GM18511 (cell line): ENCODE measurements around the gene CAMSAP1.

Experiments
- ATAC-seq: cut with Tn5 transposase; IDR thresholded peaks from one replicate; pipeline ENCODE4 v1.9.1; 2021; ENCODE audit warnings: mild to moderate bottlenecking, moderate library complexity; ENCODE audit not compliant: unreplicated experiment

CAMSAP1 gene

GRCh38 chr9:135794361-135794885 lies 112.9 kb downstream of the CAMSAP1 start:
- ATAC-seq, result no peak

- ATAC-seq, result no peak
Measured at GRCh38 chr9:135794057-135794335, 113.3 kb downstream of the CAMSAP1 start.

GRCh38 chr9:135793221-135794056 lies 113.9 kb downstream of the CAMSAP1 start:
- ATAC-seq, result no peak

GRCh38 chr9:135792268-135793128 lies 114.8 kb downstream of the CAMSAP1 start:
- ATAC-seq, result no peak

GRCh38 chr9:135791431-135792267 lies 115.7 kb downstream of the CAMSAP1 start:
- ATAC-seq, result no peak

- ATAC-seq, result no peak
Measured at GRCh38 chr9:135790850-135791249, 116.5 kb downstream of the CAMSAP1 start.

GRCh38 chr9:135790356-135790755 lies 117.0 kb downstream of the CAMSAP1 start:
- ATAC-seq, result no peak

- no peak for ATAC-seq
Measured at GRCh38 chr9:135789838-135790291, 117.5 kb downstream of the CAMSAP1 start.

- no peak for ATAC-seq
Measured at GRCh38 chr9:135788576-135789300, 118.6 kb downstream of the CAMSAP1 start.

- ATAC-seq, result no peak
Measured at GRCh38 chr9:135787776-135788575, 119.4 kb downstream of the CAMSAP1 start.

GRCh38 chr9:135787317-135787716 lies 120.0 kb downstream of the CAMSAP1 start:
- no peak for ATAC-seq

GRCh38 chr9:135786146-135786690 lies 121.1 kb downstream of the CAMSAP1 start:
- no peak for ATAC-seq

- ATAC-seq, result no peak
Measured at GRCh38 chr9:135785013-135785575, 122.3 kb downstream of the CAMSAP1 start.

- ATAC-seq, result no peak
Measured at GRCh38 chr9:135783540-135784245, 123.7 kb downstream of the CAMSAP1 start.

GRCh38 chr9:135782946-135783345 lies 124.4 kb downstream of the CAMSAP1 start:
- ATAC-seq, result no peak

GRCh38 chr9:135780626-135781025 lies 126.7 kb downstream of the CAMSAP1 start:
- ATAC-seq, result no peak

GRCh38 chr9:135780086-135780485 lies 127.3 kb downstream of the CAMSAP1 start:
- no peak for ATAC-seq

GRCh38 chr9:135779571-135779970 lies 127.8 kb downstream of the CAMSAP1 start:
- no peak for ATAC-seq
